Lower leg skin (tissue), 3 donors: ENCODE results near the gene BACE1.

Experiments
- CTCF ChIP-seq, 3 donors: fragments of 450-650 bp; IDR thresholded peaks; one replicate each; pipeline ENCODE4 v1.5.1; 2016; ENCODE audit warnings: antibody characterized with exemption in 3 of 3, mild to moderate bottlenecking in 3 of 3, moderate library complexity in 2 of 3
- POLR2A ChIP-seq, 2 donors: fragments of 450-650 bp; IDR thresholded peaks; one replicate each; pipeline ENCODE4 v1.6.1; 2016 to 2017; ENCODE audit warnings: antibody characterized with exemption in 2 of 2, mild to moderate bottlenecking in 1 of 2, moderate library complexity in 1 of 2

DNA sequence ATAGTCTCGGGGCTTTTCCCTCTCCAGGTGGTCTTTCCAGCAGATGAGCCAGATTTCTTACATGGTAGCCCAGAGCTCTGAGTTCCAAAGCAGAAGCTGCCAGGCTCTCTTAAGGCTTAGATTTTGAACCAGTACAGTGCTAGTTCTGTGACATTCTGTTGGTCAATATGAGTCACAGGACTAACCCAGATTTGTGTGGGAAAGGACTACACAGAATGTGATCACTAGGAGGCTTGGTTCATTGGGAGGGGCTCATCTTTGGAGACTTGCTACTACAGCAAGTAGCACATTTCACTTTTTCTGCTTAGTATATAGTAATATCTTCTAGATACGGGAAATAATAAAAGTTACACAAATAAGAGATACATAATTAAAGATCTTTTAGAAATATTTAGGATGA, 59.5 kb downstream of the BACE1 start:
- TF ChIP-seq CTCF (IDR thresholded peaks at IDR 0.05) = no peak
- no peak for TF ChIP-seq POLR2A (IDR thresholded peaks at IDR 0.05)
